GM19099 (cell line): ENCODE data around the gene MMP1.

Experiments
- POLR2A ChIP-seq: IDR thresholded peaks from 3 replicates; pipeline ENCODE4 v1.6.1; 2011; ENCODE audit warnings: low read depth; ENCODE audit not compliant: insufficient read length; ENCODE audit errors: extremely low read depth

Gene MMP1

DNA sequence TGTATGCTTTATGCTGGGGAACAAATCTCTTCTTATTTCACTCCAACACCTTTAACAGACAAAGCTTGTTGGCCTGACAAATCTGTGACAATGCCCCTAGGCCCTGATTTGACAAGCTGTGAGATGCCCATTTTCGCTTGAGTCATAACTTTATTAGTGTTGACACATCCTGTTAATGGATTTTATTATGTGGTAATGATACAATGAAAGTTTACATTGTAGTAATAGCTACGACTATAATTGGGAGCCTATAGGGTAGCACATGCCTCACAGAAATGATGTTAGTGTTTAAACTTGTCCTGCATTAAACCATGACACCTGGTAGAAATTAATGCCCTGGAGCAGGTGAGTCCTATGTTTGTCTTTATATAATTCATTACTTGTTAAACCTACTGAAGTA, 14.2 kb downstream of the MMP1 start:
- no peak for TF ChIP-seq POLR2A

DNA sequence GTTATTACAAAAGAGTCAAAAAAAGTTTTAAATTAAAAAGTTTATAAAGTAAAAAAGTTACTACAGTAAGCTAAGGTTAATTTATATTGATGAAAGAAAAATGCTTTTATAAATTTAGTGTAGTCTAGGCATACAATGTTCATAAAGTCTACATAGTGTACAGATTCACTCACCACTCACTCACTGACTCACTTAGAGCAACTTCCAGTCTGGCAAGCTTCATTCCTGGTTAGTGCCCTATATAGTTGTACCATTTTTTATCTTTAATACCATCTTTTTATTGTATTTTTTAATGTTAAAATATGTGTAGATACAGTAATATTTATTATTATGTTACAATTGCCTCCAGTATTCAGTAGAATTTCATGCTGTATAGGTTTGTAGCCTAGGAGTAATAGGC, 14.9 kb downstream of the MMP1 start:
- TF ChIP-seq POLR2A, result no peak

- TF ChIP-seq POLR2A, result no peak
Observed at GRCh38 chr11:102781676-102782075, 16.3 kb downstream of the MMP1 start.

- TF ChIP-seq POLR2A, result no peak
Observed at GRCh38 chr11:102780491-102780918, 17.5 kb downstream of the MMP1 start, which contains the start of gene MMP10. Gene MMP10 (minus strand): TSS chr11:102780628. CDS start chr11:102780591, 37 bp downstream.

DNA sequence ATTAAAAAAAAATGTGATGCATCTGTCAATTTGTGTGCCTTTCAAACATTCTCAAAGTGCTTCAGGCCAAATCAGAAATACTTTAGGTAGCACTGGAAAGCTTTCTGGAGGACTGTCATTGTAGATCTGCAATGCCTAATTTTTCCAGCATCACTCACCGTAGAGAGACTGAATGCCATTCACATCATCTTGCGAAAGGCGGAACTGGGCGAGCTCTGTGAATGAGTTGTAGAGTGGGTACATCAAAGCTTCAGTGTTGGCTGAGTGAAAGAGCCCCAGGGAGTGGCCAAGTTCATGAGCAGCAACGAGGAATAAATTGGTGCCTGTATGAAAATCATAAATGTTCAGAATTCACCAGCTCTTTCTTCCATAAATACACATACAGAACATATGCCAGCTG, 21.5 kb downstream of the MMP1 start:
- no peak for TF ChIP-seq POLR2A

DNA sequence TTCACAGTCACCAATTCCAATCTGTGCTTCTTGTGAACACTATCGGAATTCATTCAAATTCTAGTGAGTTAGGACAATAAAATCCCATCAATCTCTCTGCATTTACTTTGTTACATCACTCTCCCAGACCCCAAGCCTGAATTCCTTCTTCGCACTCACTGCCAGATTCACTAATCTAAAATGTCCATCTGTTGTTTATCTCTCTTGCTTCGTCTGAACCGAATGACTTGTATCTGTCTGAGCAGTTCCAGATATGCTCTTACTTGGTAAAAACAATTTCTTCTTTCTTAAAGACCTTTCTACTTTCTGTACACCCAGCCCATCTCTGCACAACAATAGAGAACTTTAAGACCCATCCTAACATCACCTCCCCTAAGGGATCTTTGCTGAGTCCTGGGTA, 24.6 kb downstream of the MMP1 start:
- TF ChIP-seq POLR2A, result no peak

DNA sequence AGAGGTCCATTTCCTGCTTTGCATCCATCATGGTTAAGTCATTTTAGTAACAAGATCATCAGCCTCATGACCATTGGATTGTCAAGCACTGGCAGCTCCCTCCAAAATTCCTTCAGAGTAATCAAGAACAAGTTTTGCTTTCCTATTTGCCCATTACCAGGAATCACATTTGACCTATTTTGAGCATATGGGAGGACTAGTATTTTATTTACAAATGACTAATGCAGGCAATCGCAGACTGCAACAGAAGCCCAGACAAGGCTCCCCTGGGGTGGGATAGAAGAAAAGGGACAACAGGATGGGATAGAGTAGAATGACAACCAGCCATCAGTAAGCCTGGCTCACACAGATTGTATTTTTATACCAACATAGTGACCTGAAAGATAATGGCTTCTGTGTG, 26.6 kb downstream of the MMP1 start:
- TF ChIP-seq POLR2A, result no peak

GRCh38 chr11:102770191-102770590, 27.8 kb downstream of the MMP1 start:
- TF ChIP-seq POLR2A, result no peak

DNA sequence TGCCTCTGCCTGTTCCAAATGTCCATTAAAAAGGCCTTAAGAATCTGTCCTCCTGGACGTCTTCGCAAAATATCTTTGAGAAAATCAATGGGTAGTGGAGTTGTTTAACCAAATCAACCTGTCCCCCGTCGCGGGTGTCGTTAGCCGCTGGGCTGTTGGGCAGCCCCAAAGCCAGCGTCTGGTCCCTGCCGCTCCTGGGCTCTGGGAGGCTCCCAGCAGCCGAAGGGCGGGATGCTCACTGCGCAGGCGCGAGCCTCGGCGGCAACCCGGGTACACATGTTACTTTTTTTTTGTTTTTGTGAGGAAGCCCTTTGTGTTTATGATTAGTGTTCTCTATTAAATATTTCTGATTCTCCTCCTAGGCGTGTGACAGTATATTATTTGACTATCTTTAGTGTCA, 30.2 kb downstream of the MMP1 start:
- TF ChIP-seq POLR2A, result no peak

- TF ChIP-seq POLR2A, result no peak
Observed at GRCh38 chr11:102763440-102763839, 34.5 kb downstream of the MMP1 start.

GRCh38 chr11:102762361-102762767, 35.6 kb downstream of the MMP1 start:
- no peak for TF ChIP-seq POLR2A

- TF ChIP-seq POLR2A, result no peak
Observed at GRCh38 chr11:102761646-102762238, 36.2 kb downstream of the MMP1 start.

- TF ChIP-seq POLR2A, result no peak
Observed at GRCh38 chr11:102760344-102761035, 37.5 kb downstream of the MMP1 start.

GRCh38 chr11:102757823-102758549, 40.0 kb downstream of the MMP1 start:
- TF ChIP-seq POLR2A, result no peak

- TF ChIP-seq POLR2A, result no peak
Observed at GRCh38 chr11:102753267-102753666, 44.7 kb downstream of the MMP1 start.

DNA sequence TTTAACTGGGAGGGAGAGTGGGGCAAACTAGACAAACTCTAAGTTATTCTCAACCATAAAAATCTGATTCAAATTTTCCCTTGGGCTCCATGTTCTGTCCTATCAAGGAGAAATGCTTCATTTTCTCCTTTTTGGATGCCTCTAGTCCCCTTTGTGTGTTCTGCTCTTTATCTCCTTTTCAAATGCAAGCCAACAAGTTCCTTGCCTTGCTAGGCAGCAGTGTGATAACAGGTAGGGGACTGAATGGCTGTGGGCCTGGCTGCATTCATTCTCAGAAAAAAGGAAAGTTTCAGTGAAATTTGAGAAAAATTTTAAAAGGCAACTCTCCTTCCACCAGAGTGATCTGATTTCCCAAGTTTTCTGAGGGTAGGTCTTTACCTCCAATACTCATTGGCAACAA, 46.3 kb downstream of the MMP1 start:
- TF ChIP-seq POLR2A, result no peak
